Sigmoid colon (tissue), 4 donors: ENCODE measurements around the gene WDR6.

ENCODE experiments used
- CTCF ChIP-seq, 4 experiments: fragments of 450-650 bp in 3 of 4; fragments of 200-600 bp in 1 of 4; IDR thresholded peaks; one replicate each; pipeline ENCODE4 v1.5.1; 2016 to 2019; ENCODE audit warnings: antibody characterized with exemption in 4 of 4, mild to moderate bottlenecking in 3 of 4, moderate library complexity in 2 of 4
- POLR2A ChIP-seq, 2 donors: fragments of 450-650 bp; IDR thresholded peaks; one replicate each; pipeline ENCODE4 v1.6.1; 2016; ENCODE audit warnings: antibody characterized with exemption in 2 of 2, mild to moderate bottlenecking in 2 of 2, moderate library complexity in 2 of 2
- POLR2AphosphoS5 ChIP-seq, 4 donors: sonication (generic); formaldehyde crosslinking; IDR thresholded peaks; one replicate each; pipeline ENCODE4 v1.6.1; 2017; ENCODE audit warnings: antibody characterized with exemption in 4 of 4

GRCh38 chr3:48999085-48999858 lies 7.9 kb upstream of the WDR6 start:
- TF ChIP-seq CTCF (IDR thresholded peaks at IDR 0.05) (no peak), POLR2A (IDR thresholded peaks at IDR 0.05) (no peak), POLR2AphosphoS5 (IDR thresholded peaks at IDR 0.05) (no peak)
